SK-N-SH (cell line): ENCODE data around the gene CPNE4.

Experiments used
- CTCF ChIP-seq: fragments of 200-600 bp; sonication (generic); IDR thresholded peaks from 2 replicates; pipeline ENCODE4 v1.6.1; 2017; ENCODE audit warnings: antibody characterized with exemption, mild to moderate bottlenecking, moderate library complexity
- YY1 ChIP-seq: IDR thresholded peaks from 2 replicates; pipeline ENCODE4 v1.4.0; 2012; ENCODE audit warnings: low read depth, mild to moderate bottlenecking
- TF ChIP-seq, protein P1 (sequence below): IDR thresholded peaks from 2 replicates; pipeline ENCODE4 v1.6.1; 2012; ENCODE audit warnings: mild to moderate bottlenecking, low read depth, low read length, moderate library complexity

DNA sequence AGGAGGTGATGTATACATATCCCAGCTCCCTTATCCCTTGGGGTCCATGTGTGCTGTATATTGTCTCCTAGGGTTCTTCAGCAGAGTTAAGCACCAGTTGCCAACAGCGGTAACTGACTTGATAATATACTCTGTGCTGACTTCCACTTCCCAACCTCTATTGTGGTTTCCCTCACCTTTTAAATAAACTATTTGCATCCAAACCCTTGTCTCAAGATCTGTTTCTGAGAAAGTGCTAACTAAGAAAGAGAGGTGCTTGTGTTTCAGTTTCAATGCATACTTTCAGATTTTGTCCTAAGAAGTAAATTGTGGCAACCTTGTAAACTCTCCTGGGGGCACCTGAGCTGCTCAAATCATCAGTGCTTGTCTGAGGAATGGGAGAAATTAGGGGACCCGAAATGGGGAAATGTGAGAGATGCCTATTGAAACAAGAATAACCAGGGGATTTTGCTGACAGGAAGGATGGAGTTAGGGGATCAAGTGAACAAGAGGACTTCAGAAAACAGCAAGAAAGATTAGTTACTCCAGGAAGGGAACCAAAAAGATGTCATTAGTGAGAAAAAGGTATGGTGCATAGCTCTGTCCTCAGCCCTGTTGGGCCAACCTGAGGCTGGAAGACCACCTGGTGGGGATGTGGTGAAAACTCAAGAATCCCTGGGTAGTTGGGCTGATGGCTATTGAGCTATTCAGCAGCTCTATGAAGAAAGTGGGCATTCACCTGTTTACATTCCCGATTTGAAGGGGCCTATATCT lies 481.1 kb downstream of the CPNE4 start:
- TF ChIP-seq CTCF (no peak), YY1 (no peak)
- TF ChIP-seq, protein P1, sequence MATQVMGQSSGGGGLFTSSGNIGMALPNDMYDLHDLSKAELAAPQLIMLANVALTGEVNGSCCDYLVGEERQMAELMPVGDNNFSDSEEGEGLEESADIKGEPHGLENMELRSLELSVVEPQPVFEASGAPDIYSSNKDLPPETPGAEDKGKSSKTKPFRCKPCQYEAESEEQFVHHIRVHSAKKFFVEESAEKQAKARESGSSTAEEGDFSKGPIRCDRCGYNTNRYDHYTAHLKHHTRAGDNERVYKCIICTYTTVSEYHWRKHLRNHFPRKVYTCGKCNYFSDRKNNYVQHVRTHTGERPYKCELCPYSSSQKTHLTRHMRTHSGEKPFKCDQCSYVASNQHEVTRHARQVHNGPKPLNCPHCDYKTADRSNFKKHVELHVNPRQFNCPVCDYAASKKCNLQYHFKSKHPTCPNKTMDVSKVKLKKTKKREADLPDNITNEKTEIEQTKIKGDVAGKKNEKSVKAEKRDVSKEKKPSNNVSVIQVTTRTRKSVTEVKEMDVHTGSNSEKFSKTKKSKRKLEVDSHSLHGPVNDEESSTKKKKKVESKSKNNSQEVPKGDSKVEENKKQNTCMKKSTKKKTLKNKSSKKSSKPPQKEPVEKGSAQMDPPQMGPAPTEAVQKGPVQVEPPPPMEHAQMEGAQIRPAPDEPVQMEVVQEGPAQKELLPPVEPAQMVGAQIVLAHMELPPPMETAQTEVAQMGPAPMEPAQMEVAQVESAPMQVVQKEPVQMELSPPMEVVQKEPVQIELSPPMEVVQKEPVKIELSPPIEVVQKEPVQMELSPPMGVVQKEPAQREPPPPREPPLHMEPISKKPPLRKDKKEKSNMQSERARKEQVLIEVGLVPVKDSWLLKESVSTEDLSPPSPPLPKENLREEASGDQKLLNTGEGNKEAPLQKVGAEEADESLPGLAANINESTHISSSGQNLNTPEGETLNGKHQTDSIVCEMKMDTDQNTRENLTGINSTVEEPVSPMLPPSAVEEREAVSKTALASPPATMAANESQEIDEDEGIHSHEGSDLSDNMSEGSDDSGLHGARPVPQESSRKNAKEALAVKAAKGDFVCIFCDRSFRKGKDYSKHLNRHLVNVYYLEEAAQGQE: no peak
